HEK293 (cell line): ENCODE measurements around the gene KLK7.

ENCODE experiments used
- CTCF ChIP-seq: fragments of 450-650 bp; formaldehyde crosslinking; IDR thresholded peaks from 2 replicates; pipeline ENCODE4 v1.5.1; 2016; ENCODE audit warnings: missing biosample characterization, missing genetic modification characterization
- MEIS1 ChIP-seq: sonication (generic); formaldehyde crosslinking; IDR thresholded peaks from 2 replicates; pipeline ENCODE4 v1.8.1; 2022; ENCODE audit warnings: missing genetic modification reagents, mild to moderate bottlenecking, borderline replicate concordance
- OVOL3 ChIP-seq: fragments of 450-650 bp; formaldehyde crosslinking; IDR thresholded peaks from 2 replicates; pipeline ENCODE4 v1.5.1; 2016; ENCODE audit warnings: missing biosample characterization, missing genetic modification characterization
- PRDM4 ChIP-seq: fragments of 450-650 bp; formaldehyde crosslinking; IDR thresholded peaks from 2 replicates; pipeline ENCODE4 v1.5.1; 2017; ENCODE audit warnings: missing biosample characterization, missing genetic modification characterization
- REST ChIP-seq: fragments of 450-650 bp; formaldehyde crosslinking; IDR thresholded peaks from 2 replicates; pipeline ENCODE4 v1.5.1; 2016; ENCODE audit warnings: missing biosample characterization, missing genetic modification characterization
- TCF7L2 ChIP-seq: IDR thresholded peaks from 2 replicates; pipeline ENCODE4 v1.6.1; 2011; ENCODE audit warnings: low read depth, mild to moderate bottlenecking, inconsistent platforms, low read length, moderate library complexity, borderline replicate concordance
- ZBTB17 ChIP-seq: fragments of 450-650 bp; formaldehyde crosslinking; IDR thresholded peaks from 2 replicates; pipeline ENCODE4 v1.5.1; 2016; ENCODE audit warnings: missing biosample characterization, missing genetic modification characterization
- ZNF140 ChIP-seq: fragments of 450-650 bp; formaldehyde crosslinking; IDR thresholded peaks from 2 replicates; pipeline ENCODE4 v1.5.1; 2016; ENCODE audit warnings: missing biosample characterization, missing genetic modification characterization
- ZNF335 ChIP-seq: fragments of 450-650 bp; formaldehyde crosslinking; conservative IDR thresholded peaks from 2 replicates; pipeline ENCODE4 v1.5.1; 2016; ENCODE audit warnings: missing biosample characterization, missing genetic modification characterization
- ZNF394 ChIP-seq: fragments of 450-650 bp; formaldehyde crosslinking; IDR thresholded peaks from 2 replicates; pipeline ENCODE4 v1.5.1; 2016; ENCODE audit warnings: missing biosample characterization, missing genetic modification characterization, mild to moderate bottlenecking, moderate library complexity, borderline replicate concordance
- ZNF423 ChIP-seq: fragments of 450-650 bp; formaldehyde crosslinking; IDR thresholded peaks from 2 replicates; pipeline ENCODE4 v1.5.1; 2016; ENCODE audit warnings: missing biosample characterization, missing genetic modification characterization
- ZNF596 ChIP-seq: fragments of 450-650 bp; IDR thresholded peaks from 2 replicates; pipeline ENCODE4 v1.5.0; 2018; ENCODE audit warnings: missing biosample characterization, mild to moderate bottlenecking, missing genetic modification characterization, moderate library complexity
- ZSCAN18 ChIP-seq: fragments of 450-650 bp; formaldehyde crosslinking; IDR thresholded peaks from 2 replicates; pipeline ENCODE4 v1.5.1; 2016; ENCODE audit warnings: missing biosample characterization, missing genetic modification characterization

GRCh38 chr19:51014242-51014641 is 30.5 kb upstream of the KLK7 start:
- TF ChIP-seq CTCF: no peak
- TF ChIP-seq ZNF335 (tag by site-specific recombination): no peak
- no peak for TF ChIP-seq MEIS1
- TF ChIP-seq ZBTB17: no peak
- TF ChIP-seq ZSCAN18 (tag by site-specific recombination): no peak
- no peak for TF ChIP-seq PRDM4 (tag by site-specific recombination)
- no peak for TF ChIP-seq TCF7L2
- TF ChIP-seq ZNF423 (tag by site-specific recombination): no peak
- TF ChIP-seq ZNF394 (tag by site-specific recombination): no peak
- no peak for TF ChIP-seq REST (tag by site-specific recombination)
- no peak for TF ChIP-seq ZNF140 (tag by site-specific recombination)
- no peak for TF ChIP-seq OVOL3 (tag by site-specific recombination)
- TF ChIP-seq ZNF596 (tag by site-specific recombination): no peak
